Measurements from ENCODE around the gene RAB40B.
"Not testable (repeated sequence)": the region's sequence is repeated elsewhere in the genome, so short reads cannot be mapped to it uniquely, and the experiment has no call there.

Gene RAB40B, protein sequence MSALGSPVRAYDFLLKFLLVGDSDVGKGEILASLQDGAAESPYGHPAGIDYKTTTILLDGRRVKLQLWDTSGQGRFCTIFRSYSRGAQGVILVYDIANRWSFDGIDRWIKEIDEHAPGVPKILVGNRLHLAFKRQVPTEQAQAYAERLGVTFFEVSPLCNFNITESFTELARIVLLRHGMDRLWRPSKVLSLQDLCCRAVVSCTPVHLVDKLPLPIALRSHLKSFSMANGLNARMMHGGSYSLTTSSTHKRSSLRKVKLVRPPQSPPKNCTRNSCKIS

DNA sequence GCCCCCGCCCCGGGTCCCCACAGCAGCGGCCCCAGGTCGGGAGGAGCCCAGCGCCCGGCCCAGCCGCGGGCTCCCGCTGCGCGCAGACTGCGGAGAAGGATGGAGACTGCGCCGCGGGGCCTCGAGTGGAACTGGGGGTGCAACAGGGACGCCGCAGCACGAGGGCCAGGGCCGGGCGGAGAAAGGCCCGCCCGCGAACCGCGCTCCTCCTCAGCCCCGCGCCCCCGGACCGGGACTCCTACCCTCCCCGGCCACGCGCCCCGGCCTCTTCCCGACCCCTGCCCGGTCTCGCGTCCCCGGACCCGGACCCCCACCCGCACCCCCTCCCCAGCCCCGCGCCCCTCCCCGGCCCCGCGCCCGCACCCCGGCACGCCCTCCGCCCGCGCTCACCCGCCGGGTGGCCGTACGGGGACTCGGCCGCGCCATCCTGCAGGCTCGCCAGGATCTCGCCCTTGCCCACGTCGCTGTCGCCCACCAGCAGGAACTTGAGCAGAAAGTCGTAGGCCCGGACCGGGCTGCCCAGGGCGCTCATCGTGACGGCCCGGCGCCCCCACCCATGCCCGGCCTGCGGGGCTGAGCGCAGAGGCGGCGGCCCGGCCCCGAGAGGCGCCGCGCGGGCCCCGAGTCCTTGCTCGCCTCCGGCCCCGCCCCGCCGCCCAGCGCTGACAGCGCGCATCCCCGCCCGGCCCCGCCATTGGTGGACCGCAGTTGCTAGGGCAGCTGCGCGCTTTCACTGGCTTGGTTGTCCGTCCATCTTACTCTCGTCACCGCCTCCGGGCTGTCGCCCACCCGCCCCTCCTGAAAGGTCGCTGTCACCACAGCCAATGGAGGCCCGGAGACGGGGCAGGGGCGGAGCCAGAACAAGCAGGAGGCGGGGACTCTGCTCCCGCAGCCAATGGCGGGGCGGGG lies at the start of gene RAB40B:
RAB40B (minus strand) TSS at position 634 of the 909 bp plus-strand sequence; CDS start at position 532, 102 bp downstream.
- Histone ChIP-seq H3K9ac (ENCODE audit: low read length in 2 of 2) (peak within 1 kb of the TSS; percentile 48 to 51), H3K4me3 (ENCODE audit: low read length in 2 of 2) (peak within 1 kb of the TSS; percentile 54 to 86), H3K36me3 (ENCODE audit: control insufficient read depth in 2 of 2, insufficient read depth in 2 of 2, low read length in 2 of 2) (no peaks in the 10 kb centered on the region), H3K27me3 (ENCODE audit: control insufficient read depth in 1 of 2, insufficient read depth in 2 of 2, low read length in 2 of 2) (no peaks in the 10 kb centered on the region), H3K4me1 (ENCODE audit: control insufficient read depth, insufficient read depth, low read length) (peaks cover 26% of the 10 kb centered on the region), H3K9me3 (ENCODE audit: control insufficient read depth in 2 of 2, low read length in 2 of 2) (peaks cover 0 to 4% of the 10 kb centered on the region in 2 donors), H3K27ac (ENCODE audit: low read length) (no peak within 1 kb of the TSS)

DNA sequence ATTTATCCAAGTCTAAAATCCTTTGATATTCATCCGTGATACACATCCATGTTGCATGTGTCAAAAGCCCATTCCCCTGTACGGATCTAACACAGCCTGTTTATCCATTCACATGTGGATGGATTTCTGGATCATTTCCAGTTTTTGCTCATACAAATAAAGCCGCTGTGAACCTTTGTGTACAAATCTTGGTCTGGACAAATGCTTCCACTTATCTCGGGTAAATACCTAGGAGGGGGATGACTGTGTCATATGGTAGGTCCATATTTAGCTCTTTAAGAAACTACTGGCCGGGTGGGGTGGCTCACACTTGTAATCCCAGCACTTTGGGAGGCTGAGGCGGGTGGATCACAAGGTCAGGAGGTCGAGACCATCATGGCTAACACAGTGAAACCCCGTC lies 47.0 kb upstream of the RAB40B start:
- peaks cover 0 to 6% of the 10 kb centered on the region in 2 donors for H3K9me3 ChIP-seq (ENCODE audit: control insufficient read depth in 2 of 2, low read length in 2 of 2)
- peaks cover 23 to 31% of the 10 kb centered on the region in 2 donors for H3K36me3 ChIP-seq (ENCODE audit: control insufficient read depth in 2 of 2, insufficient read depth in 2 of 2, low read length in 2 of 2)
- H3K27me3 ChIP-seq (ENCODE audit: control insufficient read depth in 1 of 2, insufficient read depth in 2 of 2, low read length in 2 of 2), result no peaks in the 10 kb centered on the region
- no peak overlapping the region for H3K9ac ChIP-seq (ENCODE audit: low read length in 2 of 2)
- H3K4me3 ChIP-seq (ENCODE audit: low read length in 2 of 2), result no peak overlapping the region
- H3K27ac ChIP-seq (ENCODE audit: low read length), result no peak overlapping the region
- H3K4me1 ChIP-seq (ENCODE audit: control insufficient read depth, insufficient read depth, low read length), result no peaks in the 10 kb centered on the region

DNA sequence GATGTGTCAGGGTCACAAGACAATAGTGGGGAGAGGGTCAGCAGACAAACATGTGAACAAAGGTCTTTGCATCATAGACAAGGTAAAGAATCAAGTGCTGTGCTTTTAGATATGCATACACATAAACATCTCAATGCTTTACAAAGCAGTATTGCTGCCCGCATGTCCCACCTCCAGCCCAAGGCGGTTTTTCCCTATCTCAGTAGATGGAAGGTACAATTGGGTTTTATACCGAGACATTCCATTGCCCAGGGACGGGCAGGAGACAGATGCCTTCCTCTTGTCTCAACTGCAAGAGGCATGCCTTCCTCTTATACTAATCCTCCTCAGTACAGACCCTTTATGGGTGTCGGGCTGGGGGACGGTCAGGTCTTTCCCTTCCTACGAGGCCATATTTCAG lies 46.2 kb upstream of the RAB40B start:
- H3K27me3 ChIP-seq (ENCODE audit: control insufficient read depth in 1 of 2, insufficient read depth in 2 of 2, low read length in 2 of 2); H3K9ac ChIP-seq (ENCODE audit: low read length in 2 of 2); H3K9me3 ChIP-seq (ENCODE audit: control insufficient read depth in 2 of 2, low read length in 2 of 2); H3K4me3 ChIP-seq (ENCODE audit: low read length in 2 of 2); H3K4me1 ChIP-seq (ENCODE audit: control insufficient read depth, insufficient read depth, low read length); H3K27ac ChIP-seq (ENCODE audit: low read length): not testable (repeated sequence)
- peaks cover 31 to 36% of the 10 kb centered on the region in 2 donors for H3K36me3 ChIP-seq (ENCODE audit: control insufficient read depth in 2 of 2, insufficient read depth in 2 of 2, low read length in 2 of 2)

DNA sequence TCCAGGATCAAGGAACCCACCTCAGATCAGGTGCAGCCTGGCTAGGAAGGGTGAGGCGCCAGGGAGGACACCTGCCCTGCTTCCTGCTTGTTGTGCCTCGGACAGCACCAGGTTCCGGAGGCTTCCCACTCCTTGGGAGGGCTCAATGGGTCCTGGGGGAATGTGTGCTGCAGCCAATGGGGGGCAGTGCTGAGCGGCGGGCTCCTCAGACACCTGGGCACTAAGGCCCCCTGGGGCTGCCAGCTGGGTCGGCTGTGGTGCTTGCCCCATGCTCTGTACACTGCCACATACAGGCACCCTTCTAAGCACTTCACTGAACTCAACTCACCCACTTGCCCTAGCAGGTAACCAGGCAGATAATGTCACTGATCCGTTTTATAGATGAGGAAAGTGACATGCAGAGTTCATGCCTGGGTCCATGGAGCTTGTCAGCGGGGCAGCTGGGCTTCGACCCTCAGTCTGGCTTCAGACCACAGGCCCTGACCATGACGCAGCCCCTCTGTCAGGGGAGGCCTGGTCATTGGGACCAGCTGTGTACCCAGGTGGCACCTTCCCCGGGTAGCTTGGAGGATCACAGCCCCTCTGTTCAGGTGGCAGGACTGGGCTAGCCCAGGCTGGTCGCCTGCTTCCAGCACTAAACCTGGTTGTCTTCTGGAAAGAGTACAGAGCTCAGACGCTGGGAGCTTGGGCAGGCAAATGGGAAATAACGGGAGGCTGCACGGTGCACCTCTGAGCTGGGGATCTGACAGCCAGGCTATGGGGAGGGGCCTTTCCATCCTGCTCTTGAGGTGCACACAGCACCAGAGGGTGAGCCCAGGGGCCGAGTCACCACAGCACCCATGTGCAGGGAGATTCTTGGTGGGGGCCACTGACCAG lies 45.1 kb upstream of the RAB40B start:
- H3K9me3 ChIP-seq (ENCODE audit: control insufficient read depth in 2 of 2, low read length in 2 of 2), result peaks cover 0 to 6% of the 10 kb centered on the region in 2 donors
- no peaks in the 10 kb centered on the region for H3K4me1 ChIP-seq (ENCODE audit: control insufficient read depth, insufficient read depth, low read length)
- H3K27me3 ChIP-seq (ENCODE audit: control insufficient read depth in 1 of 2, insufficient read depth in 2 of 2, low read length in 2 of 2), result no peaks in the 10 kb centered on the region
- peaks cover 31 to 34% of the 10 kb centered on the region in 2 donors for H3K36me3 ChIP-seq (ENCODE audit: control insufficient read depth in 2 of 2, insufficient read depth in 2 of 2, low read length in 2 of 2)
- no peak overlapping the region for H3K9ac ChIP-seq (ENCODE audit: low read length in 2 of 2)
- no peak overlapping the region for H3K27ac ChIP-seq (ENCODE audit: low read length)
- H3K4me3 ChIP-seq (ENCODE audit: low read length in 2 of 2), result no peak overlapping the region

DNA sequence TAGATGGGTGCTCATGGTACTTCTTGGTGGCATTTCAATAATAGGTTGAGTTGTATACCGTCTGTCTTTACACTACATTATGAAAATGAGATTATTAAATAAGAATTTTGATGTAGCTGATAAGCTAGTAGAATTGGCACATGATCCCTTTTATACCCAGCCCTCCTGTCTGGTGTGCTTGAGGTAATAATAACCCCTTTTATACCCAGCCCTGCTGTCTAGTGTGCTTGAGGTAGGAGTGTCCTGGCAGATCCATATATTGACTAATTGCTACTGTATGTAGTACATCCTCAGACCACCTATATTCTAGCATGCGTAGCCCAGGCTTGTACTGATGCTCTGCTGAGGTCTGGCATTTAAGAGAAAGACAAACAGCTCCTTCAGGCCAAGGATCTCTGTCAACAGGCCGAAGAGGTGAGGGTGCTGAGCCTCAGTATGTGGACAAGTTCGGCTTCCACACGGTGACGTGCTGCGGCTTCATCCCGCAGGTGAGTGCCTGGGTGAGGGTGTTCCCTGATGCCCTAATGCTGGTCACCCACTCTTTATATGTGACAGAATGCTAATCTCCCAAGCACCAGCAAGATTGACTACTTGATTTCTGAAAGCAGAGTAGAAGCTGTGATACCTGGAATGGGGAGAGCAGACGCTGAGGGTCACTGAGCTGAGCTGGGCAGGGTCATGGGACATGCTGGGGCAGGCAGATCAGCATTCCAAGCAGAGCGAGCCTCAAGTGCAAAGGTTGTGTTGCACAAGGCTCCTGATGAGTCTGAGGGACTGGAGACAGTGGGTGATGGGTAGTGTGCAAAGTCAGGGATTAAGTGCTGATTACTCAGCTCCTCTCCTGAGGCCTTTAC lies 42.6 kb upstream of the RAB40B start:
- peaks cover 5% of the 10 kb centered on the region for H3K4me1 ChIP-seq (ENCODE audit: control insufficient read depth, insufficient read depth, low read length)
- peaks cover 0 to 6% of the 10 kb centered on the region in 2 donors for H3K9me3 ChIP-seq (ENCODE audit: control insufficient read depth in 2 of 2, low read length in 2 of 2)
- H3K4me3 ChIP-seq (ENCODE audit: low read length in 2 of 2), result no peak overlapping the region
- H3K9ac ChIP-seq (ENCODE audit: low read length in 2 of 2), result no peak overlapping the region
- no peaks in the 10 kb centered on the region for H3K27me3 ChIP-seq (ENCODE audit: control insufficient read depth in 1 of 2, insufficient read depth in 2 of 2, low read length in 2 of 2)
- H3K27ac ChIP-seq (ENCODE audit: low read length), result no peak overlapping the region
- H3K36me3 ChIP-seq (ENCODE audit: control insufficient read depth in 2 of 2, insufficient read depth in 2 of 2, low read length in 2 of 2), result peaks cover 31 to 36% of the 10 kb centered on the region in 2 donors

DNA sequence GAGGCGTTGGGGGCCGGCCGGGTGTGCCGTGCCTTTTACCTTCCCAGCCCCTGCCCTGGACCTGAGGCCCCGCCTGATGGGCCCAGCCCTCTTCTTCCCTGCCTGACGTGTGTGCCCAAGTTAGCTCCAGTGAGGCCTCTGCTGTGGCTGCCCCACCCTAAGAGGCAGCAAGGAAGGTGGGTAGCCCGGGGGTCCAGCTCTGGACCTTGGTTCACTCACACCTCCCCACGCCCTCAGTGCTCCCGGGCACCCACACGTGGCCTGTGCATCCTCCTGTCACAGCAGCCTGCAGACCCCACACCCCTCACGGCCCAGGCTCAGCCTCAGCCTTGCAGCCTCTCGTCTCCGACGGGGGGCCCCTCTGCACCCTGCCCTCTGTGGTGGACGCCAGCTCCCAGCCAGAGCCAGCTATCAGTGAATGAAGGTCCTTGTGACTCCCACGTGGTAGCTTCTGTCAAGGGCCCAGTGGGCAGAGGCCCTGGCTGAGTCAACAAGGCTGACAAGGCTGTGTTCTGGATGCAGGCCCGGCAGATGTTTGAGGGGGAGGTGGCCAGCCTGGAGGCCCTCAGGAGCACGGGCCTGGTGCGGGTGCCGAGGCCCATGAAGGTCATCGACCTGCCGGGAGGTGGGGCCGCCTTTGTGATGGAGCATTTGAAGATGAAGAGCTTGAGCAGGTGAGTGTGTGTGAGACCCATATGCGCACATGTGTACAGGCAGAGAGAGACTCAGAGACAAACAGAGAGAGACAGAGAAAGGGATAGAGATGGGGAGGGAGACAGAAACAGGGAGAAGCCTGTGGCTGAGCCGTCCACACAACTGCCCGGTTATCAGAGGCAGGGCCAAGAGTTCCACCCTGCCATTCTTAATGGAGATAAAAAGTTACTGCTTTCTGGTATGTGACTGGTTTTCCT lies 39.7 kb upstream of the RAB40B start:
- no peak overlapping the region for H3K9ac ChIP-seq (ENCODE audit: low read length in 2 of 2)
- peaks cover 0 to 6% of the 10 kb centered on the region in 2 donors for H3K9me3 ChIP-seq (ENCODE audit: control insufficient read depth in 2 of 2, low read length in 2 of 2)
- no peak overlapping the region for H3K27ac ChIP-seq (ENCODE audit: low read length)
- H3K4me1 ChIP-seq (ENCODE audit: control insufficient read depth, insufficient read depth, low read length), result peaks cover 14% of the 10 kb centered on the region
- no peak overlapping the region for H3K4me3 ChIP-seq (ENCODE audit: low read length in 2 of 2)
- H3K36me3 ChIP-seq (ENCODE audit: control insufficient read depth in 2 of 2, insufficient read depth in 2 of 2, low read length in 2 of 2), result peaks cover 26 to 29% of the 10 kb centered on the region in 2 donors
- H3K27me3 ChIP-seq (ENCODE audit: control insufficient read depth in 1 of 2, insufficient read depth in 2 of 2, low read length in 2 of 2), result no peaks in the 10 kb centered on the region

DNA sequence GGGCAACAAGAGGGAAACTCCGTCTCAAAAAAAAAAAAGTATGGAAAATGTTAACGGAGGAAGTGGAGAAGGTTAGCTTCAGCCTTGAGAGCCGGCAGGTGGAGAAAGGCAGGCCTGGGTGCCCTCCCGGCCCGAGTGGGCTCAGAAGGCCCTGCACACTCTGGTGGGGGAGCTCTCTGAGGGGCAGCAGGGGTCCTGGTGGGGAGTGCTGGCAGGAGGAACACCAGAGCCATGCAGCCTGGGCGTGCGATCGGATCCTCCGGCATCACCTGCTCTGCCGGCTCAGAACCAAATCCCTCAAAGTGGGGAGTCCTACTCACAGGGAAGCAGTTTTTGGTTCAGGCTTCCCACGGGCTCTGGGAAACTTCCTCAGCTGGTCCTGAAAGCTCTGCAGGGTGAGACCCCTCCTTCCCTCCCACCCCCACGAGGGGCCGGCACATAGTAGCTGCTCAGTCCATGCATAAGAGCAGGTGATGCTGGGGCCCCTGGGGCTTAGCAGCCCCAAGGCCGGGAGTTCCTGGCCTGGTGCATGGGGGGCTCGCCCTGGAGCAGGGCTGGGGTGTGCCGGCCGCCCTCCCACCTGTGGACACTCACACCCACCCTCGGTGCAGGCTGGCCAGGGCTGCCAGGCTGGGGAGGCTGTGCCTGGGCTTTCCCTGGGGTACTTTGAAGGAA lies 38.1 kb upstream of the RAB40B start:
- Histone ChIP-seq H3K27me3 (ENCODE audit: control insufficient read depth in 1 of 2, insufficient read depth in 2 of 2, low read length in 2 of 2) (no peaks in the 10 kb centered on the region), H3K36me3 (ENCODE audit: control insufficient read depth in 2 of 2, insufficient read depth in 2 of 2, low read length in 2 of 2) (peaks cover 17 to 25% of the 10 kb centered on the region in 2 donors), H3K9me3 (ENCODE audit: control insufficient read depth in 2 of 2, low read length in 2 of 2) (peaks cover 0 to 6% of the 10 kb centered on the region in 2 donors), H3K27ac (ENCODE audit: low read length) (no peak overlapping the region), H3K4me1 (ENCODE audit: control insufficient read depth, insufficient read depth, low read length) (peaks cover 14% of the 10 kb centered on the region), H3K4me3 (ENCODE audit: low read length in 2 of 2) (peak overlapping the region in 1 of 2 donors; percentile 85), H3K9ac (ENCODE audit: low read length in 2 of 2) (no peak overlapping the region)

DNA sequence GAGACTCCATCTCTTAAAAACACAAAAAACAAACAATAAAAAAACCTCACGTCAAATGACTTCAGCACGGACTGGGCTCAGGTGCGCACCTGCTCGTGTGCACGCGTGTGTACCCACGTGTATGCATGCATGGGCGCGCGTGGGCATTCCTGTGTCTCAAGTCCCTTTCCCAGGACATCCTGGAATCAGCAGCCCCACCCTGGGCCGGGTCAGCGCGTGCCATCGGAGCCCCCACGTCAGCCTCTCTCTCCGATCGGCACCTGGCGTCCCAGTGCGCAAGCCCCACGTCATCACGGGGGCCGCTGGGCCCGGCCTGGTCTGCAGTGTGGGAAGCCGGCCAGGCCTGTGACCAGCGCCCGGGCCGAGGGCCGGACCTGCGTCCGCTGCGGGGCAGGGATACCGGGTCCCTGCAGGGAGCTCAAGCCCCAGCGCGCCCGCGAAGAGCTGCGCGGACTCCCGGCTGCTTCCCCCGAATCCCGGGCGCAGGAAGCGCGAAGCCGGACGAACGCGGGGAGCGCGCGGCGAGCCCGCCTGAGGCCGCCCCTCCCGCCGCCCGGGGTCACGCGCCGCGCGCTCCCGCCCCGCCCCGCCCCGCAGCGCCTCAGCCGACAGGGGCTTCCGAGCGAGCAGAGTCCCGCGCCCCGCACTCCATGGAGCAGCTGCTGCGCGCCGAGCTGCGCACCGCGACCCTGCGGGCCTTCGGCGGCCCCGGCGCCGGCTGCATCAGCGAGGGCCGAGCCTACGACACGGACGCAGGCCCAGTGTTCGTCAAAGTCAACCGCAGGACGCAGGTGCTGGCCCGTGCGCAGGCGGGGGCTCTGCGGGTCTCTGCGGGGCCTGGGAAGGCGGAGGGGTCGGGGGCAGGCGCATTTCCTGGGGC lies 36.7 kb upstream of the RAB40B start, which contains the start of gene FN3K:
FN3K (plus strand) TSS at position 629 of the 880 bp plus-strand sequence; CDS start at position 651, 22 bp downstream.
- Histone ChIP-seq H3K4me1 (ENCODE audit: control insufficient read depth, insufficient read depth, low read length) (peaks cover 14% of the 10 kb centered on the region), H3K36me3 (ENCODE audit: control insufficient read depth in 2 of 2, insufficient read depth in 2 of 2, low read length in 2 of 2) (peaks cover 4 to 13% of the 10 kb centered on the region in 2 donors), H3K9ac (ENCODE audit: low read length in 2 of 2) (peak within 1 kb of the TSS; percentile 75 to 79), H3K27ac (ENCODE audit: low read length) (peak within 1 kb of the TSS; percentile 67), H3K9me3 (ENCODE audit: control insufficient read depth in 2 of 2, low read length in 2 of 2) (no peaks in the 10 kb centered on the region), H3K4me3 (ENCODE audit: low read length in 2 of 2) (peak within 1 kb of the TSS; percentile 84 to 85), H3K27me3 (ENCODE audit: control insufficient read depth in 1 of 2, insufficient read depth in 2 of 2, low read length in 2 of 2) (no peaks in the 10 kb centered on the region)
